Fibroblast of skin of right quadriceps (primary cell): ENCODE data around the gene AFTPH.

Source experiments
- DNase-seq: peaks from one replicate; pipeline ENCODE4 v3.0.0-alpha.2; 2013

AFTPH gene

GRCh38 chr2:64542071-64543007 lies 18.2 kb downstream of the AFTPH start:
- DNase-seq: peak; percentile 24

DNA sequence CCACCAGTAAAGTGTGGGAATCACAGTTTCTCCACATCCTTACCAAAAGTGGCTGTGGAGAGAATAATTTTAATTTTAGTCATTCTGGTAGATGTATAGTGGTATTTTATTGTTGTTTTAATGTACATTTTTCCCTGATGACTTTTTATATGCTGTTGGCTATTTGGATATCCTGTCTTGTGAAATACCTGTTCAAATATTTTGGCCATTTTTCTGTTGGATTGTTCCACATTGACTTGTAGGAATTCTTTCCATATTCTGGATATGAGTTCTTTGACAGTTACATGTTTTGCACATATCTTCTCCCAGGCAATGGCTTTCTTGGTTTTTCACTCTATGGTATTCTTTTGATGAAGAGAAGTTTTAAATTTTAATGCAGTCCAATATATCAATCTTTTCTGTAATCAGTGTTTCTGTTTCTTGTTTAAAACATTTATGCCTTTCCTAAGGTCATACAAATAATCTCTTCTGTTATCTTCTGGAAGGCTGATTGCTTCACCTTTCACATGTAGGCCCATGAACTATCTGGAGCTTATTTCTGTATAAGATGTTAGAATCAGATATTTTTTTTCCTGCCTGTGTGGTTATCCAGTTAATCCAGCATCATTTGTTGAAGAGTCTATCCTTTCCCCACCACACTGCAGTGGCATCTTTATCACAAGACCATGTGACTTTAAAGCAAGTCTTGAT lies 19.0 kb downstream of the AFTPH start:
- peak; percentile 77 for DNase-seq

- DNase-seq: no peak
Observed at GRCh38 chr2:64548761-64549160, 24.6 kb downstream of the AFTPH start.

- no peak for DNase-seq
Observed at GRCh38 chr2:64550042-64550441, 25.9 kb downstream of the AFTPH start.

DNA sequence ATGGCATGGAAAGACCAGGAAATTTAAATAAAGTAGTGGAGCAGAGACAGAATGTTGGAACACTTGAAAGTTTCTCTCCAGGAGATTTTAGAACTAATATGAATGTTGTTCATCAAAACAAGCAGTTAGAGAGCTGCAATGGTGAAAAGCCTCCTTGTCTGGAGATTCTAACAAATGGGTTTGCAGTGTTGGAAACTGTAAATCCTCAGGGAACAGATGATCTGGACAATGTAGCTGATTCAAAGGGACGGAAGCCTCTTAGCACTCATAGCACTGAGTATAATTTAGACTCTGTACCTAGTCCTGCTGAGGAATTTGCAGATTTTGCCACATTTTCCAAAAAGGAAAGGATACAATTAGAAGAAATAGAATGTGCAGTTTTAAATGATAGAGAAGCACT lies 27.7 kb downstream of the AFTPH start:
- DNase-seq: no peak

DNA sequence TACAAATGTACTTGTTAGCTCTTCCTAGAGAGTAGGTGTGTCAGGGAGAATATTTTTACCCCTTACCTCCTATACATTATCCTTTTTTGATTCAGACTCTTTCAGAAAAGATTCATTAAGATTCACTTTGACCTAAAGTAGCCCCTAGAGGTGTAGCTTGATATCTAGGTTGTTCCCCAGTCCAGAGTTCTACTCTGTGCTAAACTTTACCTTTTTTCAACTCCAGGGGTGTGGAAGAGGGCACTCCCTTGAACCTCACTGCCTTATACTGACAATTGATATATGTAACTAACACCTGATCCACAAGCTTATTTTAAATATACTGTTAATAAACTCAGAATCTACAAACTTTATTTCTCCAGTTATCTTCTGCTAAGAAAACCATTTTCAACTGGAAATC lies 30.0 kb downstream of the AFTPH start:
- DNase-seq: no peak

DNA sequence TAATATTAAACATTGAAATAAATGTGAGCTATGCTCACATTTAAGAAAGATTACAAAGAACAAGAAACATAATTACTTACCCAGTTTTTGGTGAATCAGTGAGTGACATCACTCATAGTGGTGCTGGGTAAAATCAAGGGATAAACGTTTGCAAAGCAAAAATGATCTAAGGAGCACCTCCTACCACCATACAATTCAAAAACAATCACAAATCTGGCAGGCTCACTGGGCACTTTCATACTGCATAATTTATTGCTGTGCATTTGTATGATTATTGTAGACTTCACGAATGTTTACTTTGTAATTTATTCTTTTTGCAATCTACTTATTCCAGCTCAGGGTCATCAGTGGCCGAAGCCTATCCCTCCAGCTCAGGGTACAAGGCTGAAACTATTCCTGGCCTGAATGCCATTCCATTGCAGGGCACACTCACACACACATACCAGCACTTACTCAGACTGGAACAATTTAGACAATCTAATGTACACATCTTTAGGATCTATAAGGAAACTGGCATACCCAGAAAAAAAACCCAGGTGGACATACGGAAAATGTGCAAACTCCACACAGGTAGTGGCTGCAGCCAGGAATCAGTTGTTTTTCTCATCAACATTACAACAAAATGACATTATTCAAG lies 34.4 kb downstream of the AFTPH start:
- no peak for DNase-seq

GRCh38 chr2:64562148-64562784 lies 38.1 kb downstream of the AFTPH start:
- DNase-seq: peak; percentile 23

DNA sequence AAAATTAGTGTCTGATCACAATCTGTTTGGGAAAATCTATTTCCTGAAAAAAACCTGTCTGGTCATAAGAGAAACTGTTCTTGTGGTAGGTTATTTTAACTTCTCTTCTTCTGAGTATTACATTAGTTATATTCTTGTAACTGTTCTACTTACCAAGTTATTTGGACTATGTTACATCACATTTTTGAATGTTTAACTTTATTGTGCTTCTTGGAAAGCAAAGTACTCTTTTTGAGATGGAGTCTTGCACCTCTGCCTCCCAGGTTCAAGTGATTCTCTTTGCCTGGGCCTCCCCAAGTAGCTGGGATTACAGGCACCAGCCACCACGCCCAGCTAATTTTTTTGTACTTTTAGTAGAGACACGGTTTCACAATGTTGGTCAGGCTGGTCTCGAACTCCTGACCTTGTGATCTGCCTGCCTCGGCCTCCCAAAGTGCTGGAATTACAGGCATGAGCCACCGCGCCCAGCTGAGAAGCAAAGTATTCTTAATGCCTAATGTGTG lies 39.4 kb downstream of the AFTPH start:
- no peak for DNase-seq

GRCh38 chr2:64565949-64566710 lies 42.0 kb downstream of the AFTPH start:
- no peak for DNase-seq

GRCh38 chr2:64567473-64567872 lies 43.3 kb downstream of the AFTPH start:
- no peak for DNase-seq

- DNase-seq: no peak
Observed at GRCh38 chr2:64568836-64569235, 44.7 kb downstream of the AFTPH start.

DNA sequence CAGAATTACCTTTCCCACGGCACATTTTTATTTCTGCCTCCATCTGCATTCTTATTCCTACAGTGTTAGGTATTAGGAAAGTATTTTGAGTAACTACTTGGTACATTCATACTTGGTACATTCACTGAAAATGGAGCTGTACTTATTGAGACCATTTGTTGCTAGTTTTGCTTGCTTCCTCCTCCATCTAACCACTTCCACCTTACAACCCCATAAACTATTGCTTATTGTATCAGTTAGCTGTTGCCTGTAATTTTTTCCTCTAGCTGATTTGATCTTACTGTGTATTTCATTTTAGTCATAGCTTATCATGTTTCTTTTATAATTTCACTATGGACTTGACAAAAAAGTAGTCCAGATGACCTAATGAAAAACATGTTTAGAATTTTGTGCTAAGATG lies 50.7 kb downstream of the AFTPH start:
- no peak for DNase-seq

DNA sequence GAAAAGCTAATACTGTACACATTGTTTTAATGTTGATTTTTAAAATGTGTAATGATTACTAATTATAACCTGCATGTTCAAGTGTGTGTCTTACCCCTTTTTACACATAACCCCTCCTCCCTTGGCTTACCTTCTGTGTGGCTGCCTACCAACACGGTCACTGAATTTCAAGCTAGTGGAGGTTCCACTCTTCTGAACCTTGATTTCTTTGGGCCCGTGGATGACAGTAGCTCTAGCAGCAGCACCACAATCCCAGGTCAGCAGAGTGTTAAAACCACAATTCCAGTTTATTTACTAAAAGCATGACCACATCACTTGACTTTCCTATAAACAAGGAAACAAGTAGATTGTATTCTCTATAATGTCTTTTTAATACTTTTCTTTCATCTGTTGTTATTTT lies 56.9 kb downstream of the AFTPH start:
- DNase-seq: no peak

GRCh38 chr2:64581777-64582539 lies 57.8 kb downstream of the AFTPH start:
- DNase-seq: no peak

- no peak for DNase-seq
Observed at GRCh38 chr2:64582774-64583340, 58.7 kb downstream of the AFTPH start.

DNA sequence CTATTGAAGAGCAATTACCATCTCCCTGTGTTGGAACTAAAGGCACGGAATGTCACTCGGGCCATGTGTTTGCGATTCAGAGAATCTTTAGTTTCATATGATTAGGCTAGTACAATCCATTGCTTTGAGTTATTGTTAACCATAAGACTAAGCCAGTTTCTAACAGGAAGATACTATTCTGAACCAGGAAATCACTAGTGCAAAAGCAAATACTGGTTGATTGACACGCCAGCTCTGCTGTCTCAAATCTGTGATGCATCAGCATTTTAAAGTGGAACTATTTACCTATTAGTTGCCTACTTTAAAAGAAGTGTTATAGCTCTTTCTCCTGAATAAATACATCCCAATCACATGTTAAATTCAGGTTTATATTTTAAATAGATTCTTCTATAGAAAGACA lies 61.9 kb downstream of the AFTPH start:
- no peak for DNase-seq

DNA sequence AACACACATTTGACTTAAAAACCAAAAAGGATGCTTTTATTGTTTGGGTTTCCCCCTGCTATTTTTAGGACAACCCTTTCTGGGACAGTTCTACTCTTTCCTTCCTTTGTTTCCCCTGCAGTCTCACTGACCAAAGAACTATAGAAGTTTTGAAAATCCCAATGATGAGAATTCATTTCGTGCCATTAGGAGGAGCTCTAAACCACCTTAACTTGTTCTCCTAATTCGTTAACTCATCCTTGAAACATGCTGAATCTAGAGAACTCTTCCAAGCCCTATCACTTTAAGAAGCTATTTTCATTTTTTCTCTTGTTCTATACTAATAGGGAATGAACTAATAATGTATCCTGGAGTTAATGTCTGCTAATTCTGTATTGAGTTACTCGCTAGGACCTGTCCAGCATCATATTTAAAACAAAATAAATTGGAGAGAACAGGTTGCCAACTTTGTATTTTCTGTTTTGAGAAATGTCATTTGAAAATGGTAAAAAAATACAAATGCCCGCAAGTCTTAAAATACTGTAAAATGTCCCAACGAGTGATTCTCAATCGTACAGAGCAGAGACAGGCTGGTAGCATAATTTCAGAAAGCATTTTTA lies 62.9 kb downstream of the AFTPH start:
- DNase-seq: peak; percentile 62

DNA sequence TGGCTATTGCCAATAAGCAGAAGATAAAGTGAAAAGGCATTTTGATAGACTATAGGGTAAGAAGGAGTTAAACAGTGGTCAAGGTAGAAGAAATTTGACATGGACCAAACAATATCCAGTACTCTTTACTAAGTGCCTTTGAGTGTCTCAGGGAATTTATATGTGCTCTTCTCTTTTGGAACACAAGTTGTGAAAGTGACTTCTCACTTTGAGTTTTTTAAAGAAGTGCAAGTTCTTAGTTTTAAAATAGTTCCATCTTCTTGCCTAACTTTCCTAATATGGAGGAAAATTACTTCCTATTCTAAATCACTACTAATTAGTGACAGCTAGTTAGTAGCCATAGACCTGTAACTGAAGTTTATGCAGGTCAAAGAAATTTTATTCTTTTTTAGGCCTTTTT lies 63.4 kb downstream of the AFTPH start:
- no peak for DNase-seq

DNA sequence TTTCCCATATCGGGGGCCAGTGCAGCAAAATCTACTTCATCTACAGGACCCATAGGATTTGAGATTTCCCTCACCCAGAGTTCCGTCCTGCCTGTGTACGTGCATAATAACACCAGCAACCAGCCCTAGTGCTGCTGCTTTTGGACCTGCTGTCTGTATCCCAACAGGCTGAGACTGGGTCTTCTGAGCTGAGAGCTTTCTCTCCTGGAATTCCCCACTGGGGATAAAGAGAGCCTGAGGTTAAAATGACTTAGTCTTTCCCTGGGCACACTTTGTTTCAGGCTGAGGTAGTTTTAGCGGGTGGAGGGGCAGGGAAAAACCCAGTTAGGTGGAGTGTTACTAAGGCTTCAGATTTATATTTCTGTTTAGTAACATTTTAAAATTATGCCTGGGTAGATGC lies 67.1 kb downstream of the AFTPH start:
- DNase-seq: no peak
